ENCODE measurements around the gene ZMYND10.
A peak's percentile ranks its signal among the peaks of the same experiment; 100 is the strongest.

Gene ZMYND10

GRCh38 chr3:50372349-50372748, 26.8 kb upstream of the ZMYND10 start:
- DNase-seq (ENCODE audit: extremely low spot score, insufficient read length, low read depth) (no peak), FAIRE-seq (no peak)

GRCh38 chr3:50371133-50371685, 25.7 kb upstream of the ZMYND10 start:
- DNase-seq (ENCODE audit: extremely low spot score, insufficient read length, low read depth) (no peak), FAIRE-seq (no peak)

- DNase-seq (ENCODE audit: extremely low spot score, insufficient read length, low read depth) = no peak
Observed at GRCh38 chr3:50370594-50370993, 25.1 kb upstream of the ZMYND10 start.

GRCh38 chr3:50369012-50369670, 23.6 kb upstream of the ZMYND10 start:
- FAIRE-seq (no peak), DNase-seq (ENCODE audit: extremely low spot score, insufficient read length, low read depth) (no peak)

More at GRCh38 chr3:50370594-50370993, 25.1 kb upstream of the ZMYND10 start:
- no peak for FAIRE-seq

GRCh38 chr3:50365842-50366220, 20.3 kb upstream of the ZMYND10 start:
- no peak for FAIRE-seq

GRCh38 chr3:50365080-50365841, 19.7 kb upstream of the ZMYND10 start:
- FAIRE-seq (peak; percentile 94), DNase-seq (ENCODE audit: extremely low spot score, insufficient read length, low read depth) (peak; percentile 91)

More at GRCh38 chr3:50365842-50366220, 20.3 kb upstream of the ZMYND10 start:
- DNase-seq (ENCODE audit: extremely low spot score, insufficient read length, low read depth) = no peak

- DNase-seq (ENCODE audit: extremely low spot score, insufficient read length, low read depth) (no peak), FAIRE-seq (no peak)
Observed at GRCh38 chr3:50364573-50365079, 19.1 kb upstream of the ZMYND10 start.

GRCh38 chr3:50359760-50360110, 14.2 kb upstream of the ZMYND10 start:
- DNase-seq (ENCODE audit: extremely low spot score, insufficient read length, low read depth) (no peak), FAIRE-seq (no peak)

GRCh38 chr3:50358911-50359759, 13.6 kb upstream of the ZMYND10 start, which contains the start of gene TMEM115:
Gene TMEM115, minus strand, starts transcription at chr3:50359521. Its CDS starts 458 bp downstream, at chr3:50359063.
- peak; percentile 100 for FAIRE-seq
- peak; percentile 98 for DNase-seq (ENCODE audit: extremely low spot score, insufficient read length, low read depth)

GRCh38 chr3:50358355-50358910, 12.9 kb upstream of the ZMYND10 start:
- no peak for DNase-seq (ENCODE audit: extremely low spot score, insufficient read length, low read depth)
- no peak for FAIRE-seq

- FAIRE-seq = no peak
- no peak for DNase-seq (ENCODE audit: extremely low spot score, insufficient read length, low read depth)
Observed at GRCh38 chr3:50357481-50357880, 11.9 kb upstream of the ZMYND10 start.

GRCh38 chr3:50356553-50356952, 11.0 kb upstream of the ZMYND10 start:
- FAIRE-seq (no peak), DNase-seq (ENCODE audit: extremely low spot score, insufficient read length, low read depth) (no peak)

- FAIRE-seq (no peak), DNase-seq (ENCODE audit: extremely low spot score, insufficient read length, low read depth) (no peak)
Observed at GRCh38 chr3:50355829-50356552, 10.5 kb upstream of the ZMYND10 start.

- FAIRE-seq (no peak), DNase-seq (ENCODE audit: extremely low spot score, insufficient read length, low read depth) (no peak)
Observed at GRCh38 chr3:50354850-50355249, 9.3 kb upstream of the ZMYND10 start.

- DNase-seq (ENCODE audit: extremely low spot score, insufficient read length, low read depth) (no peak), FAIRE-seq (no peak)
Observed at GRCh38 chr3:50354186-50354764, 8.7 kb upstream of the ZMYND10 start.

- FAIRE-seq = no peak
- no peak for DNase-seq (ENCODE audit: extremely low spot score, insufficient read length, low read depth)
Observed at GRCh38 chr3:50353245-50354004, 7.9 kb upstream of the ZMYND10 start.

- DNase-seq (ENCODE audit: extremely low spot score, insufficient read length, low read depth) (no peak), FAIRE-seq (no peak)
Observed at GRCh38 chr3:50352781-50353180, 7.2 kb upstream of the ZMYND10 start.

GRCh38 chr3:50351323-50351697, 5.8 kb upstream of the ZMYND10 start:
- FAIRE-seq (no peak), DNase-seq (ENCODE audit: extremely low spot score, insufficient read length, low read depth) (no peak)
